Activated T-cell treated with anti-CD3 and anti-CD28 coated beads for 1 hour (primary cell): Measurements from ENCODE around the gene TLX2.

Experiments used
- DNase-seq: peaks from one replicate; pipeline ENCODE4 v3.0.0-alpha.2; 2020; ENCODE audit warnings: low read depth

The TLX2 gene

DNA sequence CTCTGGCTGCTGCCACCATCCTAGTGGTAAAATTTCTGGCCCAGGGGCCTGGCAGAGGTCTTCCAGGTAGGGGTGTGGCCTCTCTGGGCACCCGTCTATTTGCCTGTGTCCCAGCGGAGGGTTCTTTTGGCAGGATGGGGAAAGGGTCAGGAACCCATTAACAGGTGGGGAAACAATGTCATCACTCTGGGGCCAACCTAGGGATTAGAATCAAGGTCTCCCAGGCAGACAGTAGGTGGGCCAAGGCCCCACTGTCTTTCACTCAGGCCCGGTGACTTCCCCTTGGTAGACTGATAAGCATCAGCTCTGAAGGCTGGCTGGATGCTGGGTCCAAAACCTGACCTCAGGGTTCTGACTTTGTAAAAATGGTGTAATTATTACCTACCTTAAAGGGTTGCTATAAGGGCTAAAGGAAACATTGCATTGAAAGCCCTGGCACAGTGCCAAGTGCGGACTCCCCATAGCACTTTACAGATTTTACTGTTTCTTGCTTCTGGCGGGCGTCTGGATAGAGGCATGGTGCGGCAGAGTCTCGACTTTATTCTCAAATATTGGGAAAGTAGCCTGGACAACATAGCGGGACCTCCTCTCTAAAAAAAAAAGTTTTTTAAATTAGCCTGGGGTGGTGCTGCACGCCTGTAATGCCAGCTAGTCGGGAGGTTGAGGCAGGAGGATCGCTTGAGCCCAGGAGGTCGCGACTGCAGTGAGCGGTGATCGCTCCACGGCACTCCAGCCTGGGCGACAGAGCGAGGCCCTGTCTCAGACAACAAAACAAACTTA, 17.1 kb upstream of the TLX2 start:
- no peak for DNase-seq

DNA sequence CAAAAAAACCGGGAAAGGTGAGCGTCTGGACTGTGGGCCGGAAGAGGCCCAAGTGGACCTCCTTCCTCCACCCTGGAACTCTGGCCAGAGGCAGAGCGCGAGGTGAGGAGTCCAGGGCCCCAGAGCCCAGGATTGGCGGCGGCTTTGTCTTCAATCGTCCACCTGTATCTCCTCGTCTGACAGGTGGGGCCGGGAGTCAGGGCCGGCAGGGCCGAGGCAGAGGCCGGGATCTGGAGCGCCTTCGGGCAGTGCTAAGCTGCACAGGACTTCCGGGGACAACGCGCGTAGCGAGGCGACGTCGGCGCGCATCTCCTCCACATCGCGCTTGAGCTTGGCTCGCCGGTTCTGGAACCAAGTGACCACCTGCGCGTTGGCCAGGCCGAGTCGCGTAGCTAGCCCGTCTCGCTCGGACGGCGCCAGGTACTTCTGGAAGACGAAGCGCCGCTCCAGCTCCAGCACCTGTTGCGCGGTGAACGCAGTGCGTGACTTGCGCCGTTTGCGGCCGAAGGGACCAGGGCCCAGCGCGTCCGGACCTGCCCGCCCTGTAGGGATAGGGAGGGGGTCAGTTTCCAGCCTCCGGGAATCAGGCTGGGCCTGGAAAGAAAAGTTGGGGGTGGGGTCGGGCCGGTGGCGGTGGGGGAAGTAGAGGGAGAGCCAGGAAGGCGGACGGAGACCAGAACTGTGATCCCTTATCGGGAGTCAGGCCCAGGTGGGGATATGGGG, 16.3 kb upstream of the TLX2 start:
- DNase-seq: no peak

DNA sequence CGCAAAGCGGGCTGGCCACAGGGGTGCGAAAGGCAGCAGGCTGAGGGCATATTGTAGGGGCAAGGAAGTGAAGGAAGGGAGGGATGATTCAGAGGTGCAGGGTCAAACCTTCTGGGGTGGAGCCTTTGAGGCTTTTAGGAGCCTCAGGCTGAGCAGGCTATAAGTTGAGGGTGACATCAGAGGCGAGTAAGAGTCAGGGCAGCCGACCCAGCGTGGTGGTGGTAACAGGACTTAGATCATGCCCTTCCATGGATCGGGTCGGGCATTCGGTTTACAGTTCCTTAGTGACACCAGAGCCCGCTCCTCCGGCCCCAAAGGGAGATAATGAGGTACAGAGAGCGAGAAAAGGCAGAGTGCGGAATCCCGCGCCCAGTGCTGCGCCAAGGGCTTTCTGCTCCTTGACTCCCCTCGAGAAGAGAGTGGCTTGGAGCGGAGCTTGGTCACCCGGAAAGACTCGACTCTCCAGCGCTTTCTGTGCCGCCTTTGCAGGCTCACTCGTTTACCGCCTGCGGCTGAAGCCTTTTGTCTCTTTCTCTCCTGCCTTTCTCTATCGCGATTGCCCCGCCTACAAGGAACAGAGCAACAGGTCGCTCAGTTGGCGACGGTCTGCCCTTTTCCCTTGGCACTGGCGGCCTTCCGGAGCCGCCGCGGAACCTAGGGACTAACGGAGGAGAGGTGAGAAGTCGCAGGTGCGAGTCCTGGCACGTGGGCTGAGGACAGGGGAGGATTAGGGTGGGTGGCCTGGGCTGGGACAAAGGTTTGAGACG, 15.6 kb upstream of the TLX2 start:
- no peak for DNase-seq

DNA sequence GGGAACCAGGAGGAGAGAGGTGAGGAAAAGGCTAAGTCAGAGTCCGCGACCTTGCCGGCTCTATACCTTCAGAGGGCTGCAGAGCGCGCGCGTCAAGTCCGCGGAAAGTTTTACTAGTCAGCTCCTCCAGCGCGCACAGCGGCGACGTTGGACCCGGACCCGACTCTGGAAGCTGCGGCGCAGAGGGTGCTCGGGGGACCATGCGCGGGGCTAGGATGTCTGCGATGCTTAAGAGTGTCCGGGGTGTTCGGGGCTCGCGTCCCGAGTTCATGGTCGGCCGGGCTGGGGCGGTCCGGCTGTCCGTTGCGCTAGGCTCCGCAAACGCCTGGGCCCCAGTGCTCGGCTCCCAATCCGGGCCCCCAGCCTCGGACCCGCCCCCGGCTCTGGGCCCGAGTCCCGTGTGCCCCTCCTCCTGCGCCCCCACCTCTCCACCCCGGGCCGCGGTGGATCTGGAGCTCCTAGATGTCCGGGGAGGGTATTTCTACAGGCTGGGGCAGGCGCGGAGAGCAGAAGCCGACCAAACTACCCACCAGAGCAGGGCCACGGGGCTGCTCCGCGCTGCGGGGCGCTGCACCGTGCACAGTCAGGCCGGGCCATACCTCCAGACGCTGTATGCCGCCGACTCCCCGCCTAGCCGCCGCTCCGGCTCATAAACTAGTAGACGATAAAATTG, 14.8 kb upstream of the TLX2 start, which contains the start of gene LBX2:
LBX2 (minus strand) TSS at position 337 of the 673 bp plus-strand sequence; CDS start at position 271, 66 bp downstream.
- no peak for DNase-seq

DNA sequence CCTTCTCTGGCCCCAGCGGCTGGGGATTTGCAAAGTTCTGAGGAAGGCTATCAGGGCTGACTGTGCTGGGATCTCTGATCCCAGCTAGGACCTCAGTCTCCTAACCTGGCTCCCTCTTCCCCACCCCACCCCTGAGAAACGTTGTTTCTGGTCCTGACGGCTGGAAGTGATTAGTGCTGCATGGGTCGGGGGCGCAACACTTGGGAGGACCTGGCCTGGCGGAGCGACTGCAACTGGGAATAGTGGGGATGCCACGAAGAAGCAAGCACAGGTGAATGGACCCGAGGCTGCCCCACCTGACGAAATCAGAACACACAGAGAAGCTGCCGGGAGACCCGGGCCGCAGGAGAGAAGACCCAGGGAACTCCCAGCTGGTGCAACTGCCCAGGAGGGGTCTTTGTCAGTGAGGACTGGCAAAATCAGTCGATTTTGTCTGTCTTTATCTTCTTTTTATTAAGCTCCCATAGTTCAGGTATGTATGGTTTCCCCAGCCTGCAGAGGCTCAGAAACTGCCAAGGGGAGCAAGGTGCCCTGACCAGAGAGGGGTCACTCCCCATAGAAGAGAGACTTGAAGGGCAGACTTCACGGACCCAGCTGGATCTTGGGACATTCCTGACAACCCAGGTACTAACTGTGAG, 14.2 kb upstream of the TLX2 start:
- no peak for DNase-seq

DNA sequence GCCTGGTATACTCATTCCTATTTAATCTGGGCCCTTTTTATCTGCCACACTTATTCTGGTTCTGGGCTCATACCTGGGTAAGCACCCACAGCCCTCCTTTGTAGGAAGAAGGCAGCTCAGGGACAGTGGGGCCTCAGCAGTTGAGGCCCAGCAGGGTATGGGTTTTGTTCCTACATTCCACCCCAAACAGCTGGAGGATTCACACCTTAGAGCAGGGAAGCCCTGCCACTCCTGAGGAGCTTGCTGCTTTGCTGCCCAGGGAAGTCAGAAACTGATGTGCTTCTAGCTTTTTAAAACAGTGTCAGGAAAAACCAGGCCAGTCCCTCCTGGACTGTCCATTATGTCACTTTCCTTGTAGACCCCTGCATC, 13.7 kb upstream of the TLX2 start:
- DNase-seq: no peak

DNA sequence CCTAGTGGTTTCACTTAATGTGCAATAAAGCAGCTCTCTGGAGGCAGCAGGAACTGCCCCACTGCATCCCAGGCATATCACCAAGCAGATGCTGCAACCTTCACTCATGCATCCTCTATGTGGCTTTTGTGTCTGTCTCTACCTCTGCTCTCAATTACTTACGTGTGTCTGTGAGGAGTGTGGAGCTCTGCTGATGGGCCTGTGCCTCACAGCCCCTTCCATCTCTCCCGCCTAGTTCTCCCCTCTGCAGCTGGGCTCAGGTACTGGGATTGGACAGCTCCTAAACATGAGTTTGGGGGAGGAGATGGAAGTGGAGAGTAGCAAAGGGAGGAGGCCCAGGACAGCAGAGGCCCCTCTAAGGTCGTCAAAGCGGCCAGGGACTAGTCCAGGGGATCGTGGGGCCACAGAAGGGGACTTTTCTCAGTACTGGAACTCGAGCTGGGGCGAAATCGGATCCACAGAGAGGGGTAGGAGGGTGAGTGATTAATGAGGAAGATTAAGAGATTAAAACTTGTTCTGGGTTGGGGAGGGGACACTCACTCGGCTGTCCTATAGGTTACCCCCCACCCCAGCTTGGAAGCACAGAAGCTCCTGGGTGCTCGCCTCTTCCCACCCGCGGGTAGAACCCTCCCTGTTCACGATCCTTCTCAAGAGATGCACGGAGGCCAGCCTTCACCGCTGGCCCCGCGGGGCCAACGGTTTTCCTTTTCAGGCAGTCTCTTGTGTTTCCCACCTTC, 12.7 kb upstream of the TLX2 start:
- DNase-seq: no peak

DNA sequence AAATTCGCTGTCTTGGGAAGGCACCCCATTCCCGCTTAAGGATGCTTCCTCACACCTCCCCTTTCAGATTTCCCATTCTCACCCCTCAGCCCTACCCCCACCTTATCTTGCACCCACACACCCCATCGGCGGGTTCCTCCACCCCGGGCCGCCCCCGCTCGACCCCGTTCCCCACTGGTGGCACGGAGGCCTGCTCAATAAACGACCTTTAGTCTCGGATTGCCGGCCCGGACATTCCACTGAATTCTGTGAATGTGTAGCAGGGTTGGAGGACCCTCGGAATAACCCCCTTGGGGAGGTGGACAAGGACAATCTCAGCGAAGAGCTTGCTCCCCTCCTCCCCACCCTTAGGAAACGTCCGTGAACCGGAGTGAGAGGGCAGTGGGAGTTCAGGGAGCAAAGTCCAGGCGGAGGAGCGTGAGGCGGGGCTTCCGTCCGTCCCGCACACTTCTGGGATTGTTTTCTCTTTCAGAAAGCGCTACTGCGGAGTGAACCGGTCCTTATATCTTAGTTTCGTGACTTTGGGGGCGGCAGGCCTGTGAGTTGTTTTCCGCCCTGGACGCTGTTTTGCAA, 12.0 kb upstream of the TLX2 start:
- no peak for DNase-seq

DNA sequence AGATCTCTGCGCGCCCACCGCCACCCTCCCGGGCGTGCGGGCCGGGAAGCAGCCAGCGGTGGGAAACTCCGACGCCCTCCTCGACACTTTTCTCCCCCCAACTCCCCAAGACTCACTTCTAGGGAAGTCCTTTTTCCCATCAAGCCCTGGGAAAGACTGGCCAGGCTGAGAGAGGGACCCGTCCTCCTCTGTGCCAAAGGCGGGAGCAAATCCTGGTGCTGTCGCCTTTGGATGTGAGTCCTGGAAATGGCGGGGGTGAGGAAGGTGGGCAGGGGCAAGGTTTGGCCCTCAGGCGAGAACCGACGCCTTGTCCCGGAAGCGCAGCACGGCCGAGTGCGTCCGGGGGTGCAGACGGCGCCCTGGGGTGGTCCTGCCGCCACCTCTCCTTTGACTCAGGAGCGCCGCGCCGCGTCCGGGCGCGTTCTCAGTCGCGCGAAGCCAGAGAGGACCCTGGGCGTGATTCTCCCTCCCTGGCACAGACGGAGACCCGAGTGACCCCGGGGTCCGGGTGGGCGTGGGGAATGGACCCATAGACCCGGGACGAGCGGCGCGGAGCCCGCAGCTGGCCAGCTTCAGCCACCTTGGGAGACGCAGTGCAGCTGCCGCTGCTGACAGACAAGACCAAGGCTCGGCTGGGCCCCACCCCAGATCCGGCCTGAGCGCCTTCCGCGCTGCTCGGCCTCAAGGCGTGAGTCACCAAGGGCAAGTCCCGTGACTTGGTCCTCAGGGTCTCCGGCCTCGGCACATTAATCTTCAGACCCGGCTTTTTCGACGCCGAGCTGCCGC, 11.3 kb upstream of the TLX2 start:
- DNase-seq: no peak

DNA sequence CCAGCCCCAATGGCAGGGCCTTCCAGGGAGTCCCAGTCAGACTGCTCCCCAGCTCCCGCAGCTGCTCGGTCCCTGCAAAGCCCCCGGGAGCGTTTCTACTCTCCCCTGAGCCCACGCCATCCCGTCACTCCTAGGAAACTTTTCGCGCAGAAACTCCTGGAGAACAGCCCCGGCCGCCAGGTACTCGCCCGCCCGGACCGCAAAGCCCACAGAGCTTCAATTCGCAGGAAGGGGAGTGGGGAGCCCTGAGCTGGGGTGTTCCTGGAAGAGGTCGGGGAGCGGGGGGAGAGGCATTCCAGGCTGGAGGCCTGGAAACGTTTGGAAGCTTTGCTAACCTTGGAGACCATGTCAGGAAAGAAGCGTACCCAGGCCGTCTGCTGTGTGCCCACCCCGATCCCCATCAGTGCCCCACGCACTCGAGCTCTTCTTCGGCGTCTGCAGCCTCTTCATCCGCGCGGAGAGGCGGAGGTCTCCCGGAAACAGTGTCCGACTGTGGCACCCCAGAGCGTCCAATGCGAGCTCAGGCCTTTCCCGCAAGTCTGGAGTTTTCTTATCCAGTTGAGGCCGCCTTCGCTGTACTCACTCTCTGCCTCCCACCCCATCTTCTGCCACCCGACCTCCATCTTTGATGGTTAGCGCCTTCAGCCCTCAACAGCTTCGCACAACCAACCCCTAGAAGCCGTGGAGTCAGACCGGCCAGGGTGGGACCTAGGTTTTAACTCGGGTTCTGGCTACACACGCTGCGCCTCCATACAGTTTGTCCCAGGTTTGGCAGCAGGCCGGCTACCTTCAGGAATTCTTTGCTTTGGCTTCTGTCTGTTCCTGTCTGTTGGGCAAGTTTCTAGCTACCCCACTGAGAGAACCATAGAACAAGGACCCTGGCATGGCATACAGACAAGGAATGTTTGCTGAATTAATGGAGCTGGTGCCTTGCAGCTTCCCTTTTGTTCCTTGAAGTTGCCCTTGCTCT, 10.5 kb upstream of the TLX2 start:
- no peak for DNase-seq

DNA sequence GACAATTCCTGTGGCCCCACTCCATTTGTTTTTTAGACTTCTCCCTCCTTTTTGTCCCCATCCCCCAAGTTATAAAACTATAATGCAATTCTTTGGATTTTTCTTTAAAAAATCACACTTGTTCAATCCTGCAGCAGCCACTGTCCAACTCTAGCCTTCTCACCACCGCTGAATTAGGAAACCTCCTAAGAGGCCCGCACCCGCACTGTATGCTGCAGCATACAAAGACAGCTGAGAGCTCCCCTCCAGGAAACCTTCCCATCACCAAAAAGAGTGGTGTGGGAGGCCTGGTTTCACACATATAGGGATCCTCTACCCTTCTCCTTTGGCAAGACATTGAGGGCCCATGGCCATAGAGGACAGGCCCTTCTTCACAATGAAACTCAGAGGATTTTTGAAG, 9.7 kb upstream of the TLX2 start:
- no peak for DNase-seq

DNA sequence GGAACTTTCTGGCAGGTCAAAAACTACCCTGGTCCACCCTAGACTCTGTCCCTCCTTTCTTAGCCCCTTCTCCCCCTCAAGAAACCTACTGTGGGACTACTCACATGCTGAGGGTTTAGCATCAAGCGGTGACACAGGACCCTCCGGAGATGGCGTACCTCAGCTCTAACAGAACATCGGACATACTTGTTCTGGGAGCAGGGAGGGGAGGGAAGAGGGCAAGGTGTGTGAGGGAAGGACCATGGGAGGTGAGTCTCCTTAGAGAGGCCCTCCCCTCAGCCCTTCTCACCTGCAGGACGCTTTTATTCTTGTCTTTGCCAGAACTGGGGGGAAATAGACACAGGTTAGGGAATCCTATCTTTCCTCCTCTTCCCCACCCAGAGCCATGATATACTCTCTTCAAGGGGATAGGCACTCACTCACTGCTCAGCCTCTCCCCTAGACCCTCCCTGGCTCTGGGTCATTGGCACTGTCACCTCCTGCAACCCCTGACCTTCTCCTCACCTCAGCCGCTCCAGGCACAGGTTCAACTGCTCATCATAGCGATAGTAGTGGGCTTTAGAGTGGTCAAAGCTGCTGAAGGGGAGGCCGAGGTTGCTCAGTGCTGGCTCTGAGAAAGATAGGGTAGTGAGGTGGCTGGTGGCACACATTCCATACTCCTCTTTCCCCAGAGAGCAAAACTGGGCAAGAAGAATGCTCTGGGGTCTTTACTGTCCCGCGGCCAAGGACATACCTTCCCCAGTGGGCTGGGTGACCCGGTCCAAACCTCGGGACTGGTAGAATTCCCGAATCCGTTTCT, 8.6 kb upstream of the TLX2 start:
- DNase-seq: no peak

DNA sequence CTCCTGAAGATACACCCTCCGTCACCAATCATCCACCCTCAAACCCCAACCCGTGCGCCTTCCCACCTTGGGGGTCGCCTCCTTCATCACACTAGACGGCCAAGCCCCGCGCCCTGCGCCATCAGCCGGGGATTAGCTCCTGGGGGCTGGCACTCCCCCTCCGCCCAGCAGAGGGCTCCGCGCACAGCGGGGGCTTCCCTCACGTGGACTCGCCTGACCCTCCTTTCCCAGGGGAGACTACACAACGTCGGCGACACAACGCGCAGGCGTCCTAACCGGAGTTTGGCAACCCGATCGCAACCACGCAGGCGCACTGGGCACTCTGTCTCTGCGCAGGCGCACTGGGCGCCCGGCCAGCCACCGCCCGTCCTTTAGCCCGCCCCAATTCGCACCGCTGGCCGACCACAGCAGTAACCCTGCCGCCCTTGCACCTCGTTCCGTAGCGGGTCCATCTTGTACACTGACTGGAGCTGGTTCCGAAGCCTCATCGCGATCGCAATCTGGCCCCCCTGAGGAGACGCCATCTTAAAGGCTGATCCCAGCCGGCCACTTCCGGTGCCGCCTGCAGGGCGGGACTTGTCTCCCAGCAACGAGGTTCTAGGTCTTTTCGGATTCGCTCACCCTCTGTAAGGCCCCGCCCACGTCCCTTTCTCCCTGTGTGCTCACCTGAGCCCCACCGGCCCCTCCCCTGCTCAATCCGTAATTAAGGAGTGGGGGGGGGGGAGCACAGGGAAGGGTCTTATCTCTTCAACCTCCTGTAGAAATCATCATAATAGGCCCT, 6.9 kb upstream of the TLX2 start, which contains the start of gene PCGF1:
PCGF1 (minus strand) TSS at position 551 of the 781 bp plus-strand sequence; CDS start at position 524, 27 bp downstream.
- peak; percentile 98 for DNase-seq

DNA sequence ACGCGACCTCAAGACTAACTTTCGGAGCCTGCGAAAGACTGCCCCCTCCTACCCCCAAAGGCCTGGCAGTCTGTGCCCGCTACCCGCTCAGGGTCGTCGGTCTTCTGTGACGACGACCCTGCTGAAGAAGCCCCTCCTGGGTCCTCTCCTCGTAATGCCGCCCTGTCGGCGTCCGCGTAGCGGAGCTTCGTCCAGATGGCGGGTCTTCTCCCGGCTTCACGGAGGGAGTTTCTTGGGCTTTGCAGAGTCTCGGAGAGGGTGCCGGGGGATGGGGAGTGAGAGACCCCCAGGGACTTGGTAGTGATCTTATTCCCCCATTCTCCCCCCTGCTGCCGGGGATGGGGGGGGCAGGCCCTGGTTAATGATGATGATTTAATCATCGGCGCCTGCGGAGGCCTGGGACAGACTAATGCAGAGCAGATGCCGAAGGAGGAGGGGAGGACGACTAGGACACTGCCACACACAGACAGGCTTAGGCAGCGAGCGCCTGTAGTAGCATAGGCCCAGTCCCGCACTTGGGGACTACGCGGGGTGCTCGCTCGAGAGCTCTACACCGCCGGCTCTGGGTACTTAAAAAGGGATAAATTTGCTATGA, 6.2 kb upstream of the TLX2 start:
- no peak for DNase-seq

DNA sequence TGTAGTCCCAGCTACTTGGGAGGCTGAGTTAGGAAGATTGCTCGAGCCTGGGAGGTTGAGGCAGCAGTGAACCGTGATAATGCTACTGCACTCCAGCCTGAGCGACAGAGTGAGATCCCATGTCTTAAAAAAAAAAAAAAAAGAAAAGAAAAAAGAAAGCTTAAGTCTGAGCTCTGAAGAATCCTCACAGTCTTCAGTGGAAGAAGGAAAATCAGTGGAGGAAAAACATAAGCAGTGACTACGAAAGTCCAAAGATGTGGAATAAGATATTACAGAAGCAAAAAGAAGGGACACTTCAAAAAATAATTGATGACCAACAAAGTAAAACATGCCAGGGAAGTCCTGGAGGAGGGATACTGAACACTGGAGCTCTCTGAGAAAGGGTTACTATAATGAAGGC, 4.0 kb upstream of the TLX2 start:
- no peak for DNase-seq
